ENCODE results near the gene MAML3.
A peak's percentile ranks its signal among the peaks of the same experiment; 100 is the strongest.

Gene MAML3

DNA sequence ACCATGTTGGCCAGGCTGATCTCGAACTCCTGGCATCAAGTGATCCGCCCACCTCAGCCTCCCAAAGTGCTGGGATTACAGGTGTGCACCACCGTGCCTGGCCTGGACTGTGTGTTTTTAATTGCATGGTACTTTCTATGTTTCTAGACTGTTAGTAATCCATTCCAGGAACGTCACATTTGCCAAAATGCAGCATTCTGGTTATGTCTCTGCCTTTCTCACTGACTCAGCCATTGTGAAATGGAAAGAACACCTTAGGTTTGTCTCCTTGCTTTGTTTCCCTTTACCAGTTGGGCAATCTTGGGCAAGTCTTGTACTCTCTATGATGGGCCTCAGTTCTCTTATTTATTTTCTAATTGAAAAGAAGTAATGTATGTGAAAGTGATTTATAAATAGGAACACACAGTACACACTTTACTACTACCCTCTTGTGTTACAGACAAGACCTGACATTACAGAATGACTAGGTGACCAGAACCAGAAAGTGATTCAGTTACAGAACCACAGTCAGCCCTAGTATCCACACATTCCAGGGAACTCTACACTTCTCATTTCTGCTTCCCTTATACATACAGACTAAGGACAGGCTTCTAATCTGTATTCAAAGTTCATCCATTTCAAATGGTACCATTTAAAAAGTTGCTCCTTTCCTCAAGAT is 301.2 kb downstream of the MAML3 start:
- FAIRE-seq, result peak; percentile 11
- TF ChIP-seq, protein P1, sequence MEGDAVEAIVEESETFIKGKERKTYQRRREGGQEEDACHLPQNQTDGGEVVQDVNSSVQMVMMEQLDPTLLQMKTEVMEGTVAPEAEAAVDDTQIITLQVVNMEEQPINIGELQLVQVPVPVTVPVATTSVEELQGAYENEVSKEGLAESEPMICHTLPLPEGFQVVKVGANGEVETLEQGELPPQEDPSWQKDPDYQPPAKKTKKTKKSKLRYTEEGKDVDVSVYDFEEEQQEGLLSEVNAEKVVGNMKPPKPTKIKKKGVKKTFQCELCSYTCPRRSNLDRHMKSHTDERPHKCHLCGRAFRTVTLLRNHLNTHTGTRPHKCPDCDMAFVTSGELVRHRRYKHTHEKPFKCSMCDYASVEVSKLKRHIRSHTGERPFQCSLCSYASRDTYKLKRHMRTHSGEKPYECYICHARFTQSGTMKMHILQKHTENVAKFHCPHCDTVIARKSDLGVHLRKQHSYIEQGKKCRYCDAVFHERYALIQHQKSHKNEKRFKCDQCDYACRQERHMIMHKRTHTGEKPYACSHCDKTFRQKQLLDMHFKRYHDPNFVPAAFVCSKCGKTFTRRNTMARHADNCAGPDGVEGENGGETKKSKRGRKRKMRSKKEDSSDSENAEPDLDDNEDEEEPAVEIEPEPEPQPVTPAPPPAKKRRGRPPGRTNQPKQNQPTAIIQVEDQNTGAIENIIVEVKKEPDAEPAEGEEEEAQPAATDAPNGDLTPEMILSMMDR (IDR thresholded peaks at IDR 0.05; ENCODE audit: insufficient read depth, missing control alignments), result no peak
- DNase-seq (ENCODE audit: insufficient read length, low spot score), result no peak

DNA sequence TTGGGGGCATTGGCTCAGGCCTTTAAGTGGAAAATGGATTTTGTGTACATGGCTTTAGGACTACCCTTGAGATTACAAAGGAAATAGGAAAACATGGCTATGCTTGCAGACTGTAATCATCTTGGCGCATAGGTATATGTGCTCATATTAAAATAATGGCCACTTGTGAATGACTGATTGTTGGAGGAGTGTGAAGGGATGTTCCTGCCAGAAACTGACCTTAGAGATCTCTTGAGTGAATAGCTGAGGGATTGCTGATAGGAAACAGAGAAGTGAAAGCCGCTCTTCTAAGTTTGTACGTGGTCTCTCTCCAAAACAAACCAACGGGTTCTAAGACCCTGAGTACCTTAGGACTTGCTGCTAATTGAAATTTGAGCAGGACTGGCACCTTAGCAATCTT is 302.3 kb downstream of the MAML3 start:
- no peak for DNase-seq (ENCODE audit: insufficient read length, low spot score)
- TF ChIP-seq, protein P1 (IDR thresholded peaks at IDR 0.05; ENCODE audit: insufficient read depth, missing control alignments), result no peak
- FAIRE-seq, result no peak

- no peak for FAIRE-seq
- TF ChIP-seq, protein P1 (IDR thresholded peaks at IDR 0.05; ENCODE audit: insufficient read depth, missing control alignments), result no peak
- DNase-seq (ENCODE audit: insufficient read length, low spot score), result no peak
Measured at GRCh38 chr4:139851133-139851532, 302.9 kb downstream of the MAML3 start.

DNA sequence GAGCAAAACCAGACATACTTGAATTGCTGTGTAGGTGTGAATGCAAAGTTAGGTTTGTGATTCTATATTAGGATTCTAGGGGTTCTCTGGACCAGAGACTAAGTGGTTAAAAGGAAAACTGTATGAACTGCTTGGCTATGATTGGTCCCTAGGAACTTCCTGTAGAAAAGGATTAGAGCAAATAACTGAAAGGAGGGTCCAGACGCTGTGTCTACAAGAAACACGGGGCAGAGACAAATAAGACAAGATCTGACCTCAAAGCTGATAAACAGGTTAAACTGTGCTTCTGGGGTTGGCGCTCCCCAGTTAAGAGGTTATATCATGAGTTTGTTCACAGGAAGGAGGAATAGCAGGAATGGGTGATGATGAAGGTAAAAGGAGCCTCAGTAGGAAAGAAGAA is 304.8 kb downstream of the MAML3 start:
- TF ChIP-seq, protein P1 (IDR thresholded peaks at IDR 0.05; ENCODE audit: insufficient read depth, missing control alignments), result no peak
- DNase-seq (ENCODE audit: insufficient read length, low spot score), result no peak
- peak; percentile 88 for FAIRE-seq

DNA sequence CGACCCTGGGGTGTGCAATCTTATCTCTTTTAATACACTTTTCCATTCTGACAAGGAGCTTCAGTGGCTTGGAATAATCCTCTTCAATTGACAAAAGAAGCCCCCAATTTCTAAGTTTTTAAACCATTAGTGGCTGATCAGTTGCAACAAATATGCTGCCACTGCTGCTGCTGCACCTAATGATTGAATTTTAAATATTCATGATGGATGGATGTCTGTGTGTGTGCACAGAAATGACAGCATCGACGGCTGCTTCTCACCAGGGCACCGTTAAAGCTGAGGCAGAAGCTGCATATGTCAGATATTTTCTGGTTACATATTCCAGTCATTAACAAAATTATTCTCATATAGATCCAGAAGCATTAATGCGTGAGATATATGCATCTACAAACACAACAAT is 306.0 kb downstream of the MAML3 start:
- TF ChIP-seq, protein P1 (IDR thresholded peaks at IDR 0.05; ENCODE audit: insufficient read depth, missing control alignments), result no peak
- FAIRE-seq (no peak), DNase-seq (ENCODE audit: insufficient read length, low spot score) (no peak)

DNA sequence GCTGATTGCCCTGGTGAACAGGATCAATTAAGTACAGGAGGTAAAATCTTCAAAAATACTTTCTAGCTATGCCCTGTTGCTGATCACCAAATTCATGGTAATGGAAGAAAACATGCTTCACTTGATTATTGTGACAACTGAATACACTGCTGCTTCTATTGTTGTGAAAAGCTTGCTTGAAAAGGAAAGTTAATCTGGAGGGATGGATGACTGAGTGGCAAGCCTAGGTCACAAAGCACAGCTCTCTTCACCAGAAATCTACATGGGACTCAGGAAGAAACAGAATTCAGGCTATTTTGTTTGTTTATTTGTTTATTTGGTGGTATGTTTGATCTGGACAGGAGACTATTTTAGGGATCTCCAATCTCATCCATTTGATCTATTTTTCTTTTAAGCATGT is 306.4 kb downstream of the MAML3 start:
- TF ChIP-seq, protein P1 (IDR thresholded peaks at IDR 0.05; ENCODE audit: insufficient read depth, missing control alignments), result no peak
- FAIRE-seq, result peak; percentile 84
- no peak for DNase-seq (ENCODE audit: insufficient read length, low spot score)

DNA sequence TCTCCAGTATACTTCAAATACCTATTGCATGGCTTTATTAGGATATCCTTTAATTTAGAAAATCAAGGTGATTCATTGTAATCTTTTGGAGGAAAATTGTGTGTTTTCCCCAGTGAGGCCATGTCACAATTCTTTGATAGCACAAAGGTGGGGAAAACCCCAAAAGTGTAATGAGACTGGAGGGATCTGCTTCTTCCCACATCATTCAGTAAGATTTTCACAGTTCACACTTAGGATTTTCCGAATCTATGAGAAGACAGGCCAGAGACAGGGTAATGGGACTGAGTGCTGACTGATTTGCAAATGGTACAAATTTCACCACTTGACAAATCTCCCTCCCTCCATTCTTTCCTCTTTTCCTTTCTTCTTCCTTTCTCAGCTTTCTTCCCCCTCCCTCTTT is 307.2 kb downstream of the MAML3 start:
- DNase-seq (ENCODE audit: insufficient read length, low spot score), result no peak
- no peak for FAIRE-seq
- TF ChIP-seq, protein P1 (IDR thresholded peaks at IDR 0.05; ENCODE audit: insufficient read depth, missing control alignments), result no peak
